Measurements from ENCODE around the gene LDLRAD4. TPM values are rescaled to one million over a fixed set of nuclear protein-coding genes. Genes with fewer than 3 reads are reported as not detected.

Gene LDLRAD4
- polyA plus RNA-seq, 1 of the 3 experiments (the other 2 are of a cell fraction): 0.16 TPM

GRCh38 chr18:13556502-13556901, 337.9 kb downstream of the LDLRAD4 start:
- Histone ChIP-seq H2AFZ (ENCODE audit: low read depth) (no peak overlapping the region), H4K20me1 (ENCODE audit: insufficient read depth) (no peaks in the 10 kb centered on the region), H3F3A (replicated peaks; ENCODE audit: insufficient read depth) (no peaks in the 10 kb centered on the region), H3K4me1 (ENCODE audit: control insufficient read depth in 1 of 2, insufficient read depth in 2 of 2, low read depth in 1 of 2, low read length in 1 of 2) (peaks cover 0 to 17% of the 10 kb centered on the region in 2 experiments; a peak in 1 of 4 replicates), H3K36me3 (replicated peaks in 1 of 2; ENCODE audit: control insufficient read depth in 1 of 2, insufficient read depth in 2 of 2, low read length in 1 of 2) (no peaks in the 10 kb centered on the region), H3K9me3 (no peaks in the 10 kb centered on the region), H3K27me3 (ENCODE audit: insufficient read depth) (no peaks in the 10 kb centered on the region), H3K79me2 (ENCODE audit: insufficient read depth) (no peaks in the 10 kb centered on the region), H3K4me3 (ENCODE audit: low read depth in 2 of 2, low read length in 1 of 2) (no peak overlapping the region), H3K9ac (no peak overlapping the region), H3K9me2 (no peaks in the 10 kb centered on the region), H3K4me2 (no peak overlapping the region), H3K27ac (ENCODE audit: low read depth in 2 of 2, low read length in 1 of 2) (no peak overlapping the region)
- WGBS (ENCODE audit: low lambda C conversion rate): 35% methylated on average over 3 of the region's 3 CpGs
- POLR2A ChIA-PET: no interaction called here
- TF ChIP-seq ELF1 (IDR thresholded peaks at IDR 0.05) (no peak), NFIC (IDR thresholded peaks at IDR 0.05; ENCODE audit: borderline replicate concordance) (no peak), FOXM1 (IDR thresholded peaks at IDR 0.05; ENCODE audit: low read depth) (no peak), EP300 (IDR thresholded peaks at IDR 0.05; ENCODE audit: borderline replicate concordance in 1 of 2, low read depth in 1 of 2, low read length in 1 of 2) (no peak), GABPA (IDR thresholded peaks at IDR 0.05; ENCODE audit: low read depth) (no peak), USF1 (IDR thresholded peaks at IDR 0.05; ENCODE audit: borderline replicate concordance, low read depth) (no peak), IRF3 (IDR thresholded peaks at IDR 0.05; ENCODE audit: low read depth, low read length) (no peak), CTCF (IDR thresholded peaks at IDR 0.05) (no peak), RFX5 (IDR thresholded peaks at IDR 0.05; ENCODE audit: low read length) (no peak), MXI1 (IDR thresholded peaks at IDR 0.05; ENCODE audit: low read depth, low read length) (no peak), CHD2 (IDR thresholded peaks at IDR 0.05; ENCODE audit: low read length, partially characterized antibody) (no peak), TEAD4 (IDR thresholded peaks at IDR 0.05; ENCODE audit: borderline replicate concordance, insufficient read depth) (no peak)
- TF ChIP-seq, protein P1, sequence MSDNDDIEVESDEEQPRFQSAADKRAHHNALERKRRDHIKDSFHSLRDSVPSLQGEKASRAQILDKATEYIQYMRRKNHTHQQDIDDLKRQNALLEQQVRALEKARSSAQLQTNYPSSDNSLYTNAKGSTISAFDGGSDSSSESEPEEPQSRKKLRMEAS (IDR thresholded peaks at IDR 0.05; ENCODE audit: low read depth): no peak
- TF ChIP-seq, protein P2, sequence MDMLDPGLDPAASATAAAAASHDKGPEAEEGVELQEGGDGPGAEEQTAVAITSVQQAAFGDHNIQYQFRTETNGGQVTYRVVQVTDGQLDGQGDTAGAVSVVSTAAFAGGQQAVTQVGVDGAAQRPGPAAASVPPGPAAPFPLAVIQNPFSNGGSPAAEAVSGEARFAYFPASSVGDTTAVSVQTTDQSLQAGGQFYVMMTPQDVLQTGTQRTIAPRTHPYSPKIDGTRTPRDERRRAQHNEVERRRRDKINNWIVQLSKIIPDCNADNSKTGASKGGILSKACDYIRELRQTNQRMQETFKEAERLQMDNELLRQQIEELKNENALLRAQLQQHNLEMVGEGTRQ (IDR thresholded peaks at IDR 0.05; ENCODE audit: borderline replicate concordance, low read depth, low read length): no peak
- TF ChIP-seq, protein P3, sequence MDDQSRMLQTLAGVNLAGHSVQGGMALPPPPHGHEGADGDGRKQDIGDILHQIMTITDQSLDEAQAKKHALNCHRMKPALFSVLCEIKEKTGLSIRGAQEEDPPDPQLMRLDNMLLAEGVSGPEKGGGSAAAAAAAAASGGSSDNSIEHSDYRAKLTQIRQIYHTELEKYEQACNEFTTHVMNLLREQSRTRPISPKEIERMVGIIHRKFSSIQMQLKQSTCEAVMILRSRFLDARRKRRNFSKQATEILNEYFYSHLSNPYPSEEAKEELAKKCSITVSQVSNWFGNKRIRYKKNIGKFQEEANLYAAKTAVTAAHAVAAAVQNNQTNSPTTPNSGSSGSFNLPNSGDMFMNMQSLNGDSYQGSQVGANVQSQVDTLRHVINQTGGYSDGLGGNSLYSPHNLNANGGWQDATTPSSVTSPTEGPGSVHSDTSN (IDR thresholded peaks at IDR 0.05): no peak
- no peak for DNase-seq
- CTCF ChIA-PET: interaction anchor here (0.6 to 9.5 kb wide), 9 partner anchors 9 to 397 kb away, joined by 3 to 79 read pairs (median 3); no protein-coding TSS in a partner anchor

Data from SK-N-SH (cell line).